Measurements from ENCODE around the gene DNASE2B.
A peak's percentile ranks its signal among the peaks of the same experiment; 100 is the strongest.

The DNASE2B gene

DNA sequence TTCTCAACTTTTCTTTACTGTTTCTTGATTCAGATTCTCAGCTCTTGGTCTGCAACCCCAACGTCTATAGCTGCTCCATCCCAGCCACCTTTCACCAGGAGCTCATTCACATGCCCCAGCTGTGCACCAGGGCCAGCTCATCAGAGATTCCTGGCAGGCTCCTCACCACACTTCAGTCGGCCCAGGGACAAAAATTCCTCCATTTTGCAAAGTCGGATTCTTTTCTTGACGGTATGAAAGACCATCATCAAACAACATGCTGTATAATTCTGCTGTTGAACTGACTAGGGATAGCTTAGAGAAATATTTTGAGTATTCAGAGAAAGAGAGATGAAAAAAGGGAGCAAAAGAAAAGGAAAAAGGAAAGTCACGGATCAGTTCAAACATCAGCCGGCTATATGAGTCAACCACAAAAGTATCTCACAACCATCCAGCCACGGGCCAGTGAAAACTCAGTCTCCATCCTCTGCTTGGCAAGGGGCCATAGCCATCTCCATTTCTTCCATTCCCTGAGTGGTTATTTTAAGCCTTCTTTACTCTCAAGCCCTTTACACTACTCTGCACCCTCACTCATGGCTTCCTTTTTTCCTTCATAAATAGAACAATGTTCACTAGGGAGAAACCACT, 14.1 kb downstream of the DNASE2B start:
- no peak for DNase-seq

GRCh38 chr1:84415396-84415795, 17.1 kb downstream of the DNASE2B start:
- DNase-seq = no peak

More for the DNA sequence above, 14.1 kb downstream of the DNASE2B start:
- TF ChIP-seq POLR2A (IDR thresholded peaks at IDR 0.05; ENCODE audit: low read length) = no peak
- TF ChIP-seq GATA1 (IDR thresholded peaks at IDR 0.05; ENCODE audit: low read depth, low read length) = no peak

DNA sequence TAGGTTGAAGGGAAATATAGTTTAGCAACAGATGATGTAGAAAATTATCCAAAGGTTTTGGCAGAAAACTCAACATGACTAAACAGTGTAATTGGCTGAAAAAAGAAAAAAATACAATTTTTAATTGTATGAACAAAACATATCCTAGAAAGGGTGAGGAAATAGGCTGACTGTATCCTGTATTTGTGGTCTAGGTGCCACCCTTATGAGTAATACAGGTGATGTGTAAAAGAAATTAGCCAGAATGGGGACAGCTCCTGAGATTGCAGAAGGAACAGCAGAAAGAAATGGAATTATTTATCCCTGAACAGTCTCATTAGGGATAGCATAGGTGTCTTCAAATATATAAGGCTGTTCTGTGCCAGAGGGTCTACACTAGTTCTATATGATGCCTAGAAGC, 24.6 kb downstream of the DNASE2B start:
- no peak for DNase-seq
- no peak for TF ChIP-seq POLR2A (IDR thresholded peaks at IDR 0.05; ENCODE audit: low read length)
- TF ChIP-seq GATA1 (IDR thresholded peaks at IDR 0.05; ENCODE audit: low read depth, low read length) = no peak

More at GRCh38 chr1:84415396-84415795, 17.1 kb downstream of the DNASE2B start:
- TF ChIP-seq POLR2A (IDR thresholded peaks at IDR 0.05; ENCODE audit: low read length) = no peak
- no peak for TF ChIP-seq GATA1 (IDR thresholded peaks at IDR 0.05; ENCODE audit: low read depth, low read length)

DNA sequence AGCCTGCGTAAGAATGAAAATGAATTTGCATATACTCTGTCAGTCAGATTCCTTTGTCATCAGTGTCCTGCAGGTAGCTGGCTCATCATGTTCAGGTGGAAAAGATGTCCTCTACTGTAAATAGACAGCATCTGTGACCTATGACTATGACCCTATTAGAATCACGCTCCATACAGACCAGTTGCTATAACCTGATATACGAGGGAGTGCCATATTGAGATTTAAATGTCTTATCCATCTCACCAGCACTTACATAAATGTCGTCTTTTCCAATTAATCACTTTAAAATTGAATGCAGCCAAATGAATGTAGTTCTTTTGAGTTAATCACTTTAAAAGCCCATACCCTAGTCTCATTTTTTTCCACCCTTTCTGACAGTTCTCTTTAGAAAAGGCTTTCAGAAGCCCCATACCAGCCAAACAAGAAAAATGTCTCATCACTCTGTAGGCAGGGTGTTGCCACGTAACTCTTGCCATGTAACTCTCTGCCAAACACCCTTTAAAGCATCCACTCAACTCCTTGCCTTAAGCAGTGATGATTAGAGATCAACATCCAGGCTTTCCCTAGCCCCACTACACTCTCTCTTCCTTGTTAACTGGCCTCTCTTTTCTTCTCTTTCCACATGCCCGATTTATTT, 26.3 kb downstream of the DNASE2B start:
- TF ChIP-seq GATA1 (IDR thresholded peaks at IDR 0.05; ENCODE audit: low read depth, low read length) (no peak), POLR2A (IDR thresholded peaks at IDR 0.05; ENCODE audit: low read length) (no peak)
- DNase-seq = no peak

DNA sequence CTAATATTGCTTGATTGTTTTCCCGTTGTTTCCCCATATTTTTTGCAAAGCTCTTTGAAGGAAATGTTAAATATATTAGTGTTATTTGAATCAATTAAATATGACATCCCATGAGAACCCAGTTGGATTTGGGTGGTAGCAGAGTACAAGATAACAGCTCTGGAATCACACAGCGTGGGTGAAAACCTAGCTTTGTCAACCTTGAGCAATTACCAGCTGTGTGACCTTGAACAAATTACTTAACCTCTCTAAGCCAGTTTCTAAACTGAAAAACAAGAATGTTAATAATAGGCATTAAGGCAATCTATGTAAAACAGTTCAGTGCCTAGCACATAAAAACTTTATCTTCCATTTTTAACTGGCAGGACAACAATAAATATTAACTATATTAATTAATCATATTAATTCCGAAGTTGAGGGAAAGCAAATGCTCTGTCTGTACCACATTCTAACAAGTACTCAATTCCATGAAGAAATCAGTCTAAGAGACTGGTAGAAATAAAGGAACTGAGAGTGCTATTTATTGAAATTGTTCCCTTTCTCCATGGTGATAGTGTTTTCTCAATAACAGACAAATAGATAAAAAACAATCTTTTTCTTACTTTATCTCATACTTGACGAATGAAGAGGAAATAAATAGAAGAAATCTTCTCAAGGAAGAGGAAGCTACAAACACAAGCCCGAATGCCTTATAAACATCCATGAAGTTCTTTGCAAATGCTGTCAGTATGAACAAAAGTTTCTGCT, 27.0 kb downstream of the DNASE2B start:
- DNase-seq = no peak
- TF ChIP-seq GATA1 (IDR thresholded peaks at IDR 0.05; ENCODE audit: low read depth, low read length) (no peak), POLR2A (IDR thresholded peaks at IDR 0.05; ENCODE audit: low read length) (no peak)

DNA sequence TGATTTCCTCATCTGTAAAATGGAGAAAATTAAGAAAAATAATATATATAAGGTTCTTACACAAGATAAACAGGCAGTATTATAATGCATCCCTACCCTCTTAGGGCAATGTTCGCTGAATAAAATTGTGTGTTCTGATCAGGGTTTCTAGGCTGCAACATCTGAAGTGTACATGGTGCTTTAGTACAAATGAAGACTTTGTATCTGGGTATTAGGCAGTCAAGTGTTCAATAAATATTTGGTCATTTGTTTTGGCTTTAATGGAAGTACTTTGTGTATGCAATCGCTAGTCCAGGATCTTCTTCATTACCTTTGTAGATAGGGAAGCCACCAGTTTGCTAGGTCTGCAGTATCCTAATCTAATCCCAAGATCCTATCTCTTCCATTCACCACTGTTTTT, 28.1 kb downstream of the DNASE2B start:
- no peak for DNase-seq
- no peak for TF ChIP-seq POLR2A (IDR thresholded peaks at IDR 0.05; ENCODE audit: low read length)
- no peak for TF ChIP-seq GATA1 (IDR thresholded peaks at IDR 0.05; ENCODE audit: low read depth, low read length)

GRCh38 chr1:84427250-84428188, 29.2 kb downstream of the DNASE2B start:
- no peak for DNase-seq
- TF ChIP-seq POLR2A (IDR thresholded peaks at IDR 0.05; ENCODE audit: low read length) (no peak), GATA1 (IDR thresholded peaks at IDR 0.05; ENCODE audit: low read depth, low read length) (no peak)

GRCh38 chr1:84428235-84428634, 30.0 kb downstream of the DNASE2B start:
- no peak for DNase-seq
- TF ChIP-seq GATA1 (IDR thresholded peaks at IDR 0.05; ENCODE audit: low read depth, low read length) = no peak
- no peak for TF ChIP-seq POLR2A (IDR thresholded peaks at IDR 0.05; ENCODE audit: low read length)

DNA sequence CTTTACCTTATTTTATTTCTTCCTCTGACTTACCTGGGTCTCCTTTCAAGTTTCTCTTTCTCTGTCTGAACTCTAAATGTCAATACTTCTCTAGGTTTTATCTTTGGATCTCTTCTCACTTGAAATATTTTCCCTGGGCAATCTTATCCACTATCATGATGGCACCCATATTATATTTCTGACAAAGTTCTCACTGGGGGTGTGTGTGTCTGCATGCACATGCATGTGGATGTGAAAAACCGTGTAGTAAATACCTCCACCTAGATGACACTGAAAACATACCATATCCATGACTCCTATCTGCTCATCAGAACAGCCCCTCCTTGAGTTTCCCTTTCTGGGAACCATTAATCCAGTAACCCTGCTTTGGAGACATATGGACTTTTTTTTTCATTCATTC, 30.9 kb downstream of the DNASE2B start:
- no peak for DNase-seq
- no peak for TF ChIP-seq GATA1 (IDR thresholded peaks at IDR 0.05; ENCODE audit: low read depth, low read length)
- no peak for TF ChIP-seq POLR2A (IDR thresholded peaks at IDR 0.05; ENCODE audit: low read length)

- no peak for DNase-seq
- TF ChIP-seq GATA1 (IDR thresholded peaks at IDR 0.05; ENCODE audit: low read depth, low read length) = no peak
- no peak for TF ChIP-seq POLR2A (IDR thresholded peaks at IDR 0.05; ENCODE audit: low read length)
These were observed 32.3 kb downstream of the DNASE2B start for GRCh38 chr1:84430546-84430945.

GRCh38 chr1:84433258-84434080, 35.2 kb downstream of the DNASE2B start:
- peak; percentile 71 to 73 for DNase-seq
- TF ChIP-seq GATA1 (IDR thresholded peaks at IDR 0.05; ENCODE audit: low read depth, low read length) (no peak), POLR2A (IDR thresholded peaks at IDR 0.05; ENCODE audit: low read length) (no peak)

DNA sequence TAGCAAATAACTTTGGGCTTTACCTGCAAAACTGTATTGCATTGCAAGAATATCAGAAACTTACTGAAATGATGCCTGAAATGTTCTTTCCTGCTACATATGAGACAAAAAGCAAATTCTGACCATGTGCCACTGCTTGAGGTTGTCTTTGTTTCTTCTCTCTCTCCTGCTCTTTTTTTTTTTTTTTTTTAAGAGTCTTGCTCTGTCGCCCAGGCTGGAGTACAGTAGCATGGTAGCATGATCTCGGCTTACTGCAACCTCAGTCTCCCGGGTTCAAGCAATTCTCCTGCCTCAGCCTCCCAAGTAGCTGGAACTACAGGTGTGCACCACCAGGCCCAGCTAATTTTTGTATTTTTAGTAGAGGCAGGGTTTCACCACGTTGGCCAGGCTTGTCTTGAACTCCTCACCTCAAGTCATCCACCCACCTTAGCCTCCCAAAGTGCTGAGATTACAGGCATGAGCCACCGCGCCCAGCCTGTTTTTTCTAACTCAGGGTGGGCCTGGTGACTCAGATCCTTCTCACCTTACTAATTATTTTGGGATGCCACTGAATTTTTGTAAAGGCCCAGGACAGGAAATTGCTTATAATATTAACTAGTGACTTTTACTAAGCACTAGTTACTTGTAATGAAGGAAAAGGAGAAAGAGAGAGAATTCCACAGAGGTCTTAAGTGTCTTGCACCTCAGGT, 35.9 kb downstream of the DNASE2B start:
- no peak for TF ChIP-seq GATA1 (IDR thresholded peaks at IDR 0.05; ENCODE audit: low read depth, low read length)
- TF ChIP-seq POLR2A (IDR thresholded peaks at IDR 0.05; ENCODE audit: low read length) = no peak
- DNase-seq = no peak
